Stomach (tissue), 9 donors: ENCODE measurements around the gene CDH23. TPM values are rescaled to one million over a fixed set of nuclear protein-coding genes. Genes with fewer than 3 reads are reported as not detected.

Source experiments
- DNase-seq, 2 donors: peaks; one replicate each; pipeline versions ENCODE4 v3.0.0 to v3.0.0-alpha.2; 2013 to 2019
- H3K27ac ChIP-seq, 5 donors: fragments of 200-600 bp in 4 of 5; sonication (generic) in 4 of 5; one replicate each; pipeline ENCODE4 v1.5.1; 2013 to 2019; ENCODE audit warnings: mild to moderate bottlenecking in 1 of 5, moderate library complexity in 1 of 5
- H3K27me3 ChIP-seq, 3 donors: fragments of 200-600 bp; sonication (generic); one replicate each; pipeline ENCODE4 v1.5.1; 2017 to 2019; ENCODE audit warnings: mixed run types in 1 of 3
- H3K36me3 ChIP-seq, 4 donors: fragments of 200-600 bp; sonication (generic); 1 replicate in 3 of 4; 2 replicates in 1 of 4; pipeline ENCODE4 v1.5.1; 2016 to 2019
- H3K4me1 ChIP-seq, 4 donors: fragments of 200-600 bp; sonication (generic); one replicate each; pipeline ENCODE4 v1.5.1; 2016 to 2019
- H3K4me3 ChIP-seq, 4 donors: fragments of 200-600 bp; sonication (generic) in 3 of 4; one replicate each; pipeline ENCODE4 v1.5.1; 2016 to 2019; ENCODE audit warnings: mild to moderate bottlenecking in 1 of 4
- H3K9me3 ChIP-seq, 4 donors: fragments of 200-600 bp; sonication (generic); one replicate each; pipeline ENCODE4 v1.5.1; 2016 to 2019
- CTCF ChIP-seq, 7 experiments: fragments of 450-650 bp in 4 of 7; fragments of 200-600 bp in 3 of 7; sonication (generic) in 3 of 7; IDR thresholded peaks; one replicate each; pipeline ENCODE4 v1.5.1; 2016 to 2019; ENCODE audit warnings: antibody characterized with exemption in 7 of 7, control low read depth in 2 of 7, mild to moderate bottlenecking in 1 of 7
- EP300 ChIP-seq: sonication (generic); formaldehyde crosslinking; IDR thresholded peaks from one replicate; pipeline ENCODE4 v1.6.1; 2017; ENCODE audit warnings: antibody characterized with exemption
- POLR2A ChIP-seq, 4 donors: fragments of 450-650 bp; IDR thresholded peaks; one replicate each; pipeline ENCODE4 v1.6.1; 2016; ENCODE audit warnings: antibody characterized with exemption in 4 of 4, control low read depth in 2 of 4, mild to moderate bottlenecking in 1 of 4, moderate library complexity in 1 of 4
- POLR2AphosphoS5 ChIP-seq, 3 donors: sonication (generic); formaldehyde crosslinking; IDR thresholded peaks; one replicate each; pipeline ENCODE4 v1.6.1; 2016; ENCODE audit warnings: antibody characterized with exemption in 3 of 3
- WGBS, 5 donors: extraction: QIAGEN DNeasy Blood & Tissue Kit in 3 of 5; methylation state at CpG; one replicate each; pipeline versions ENCODE4 v1.1.5 to v1.1.7; 2013 to 2018; 5-methylcytosine and 5-hydroxymethylcytosine counted together
- intact Hi-C: fragments of 100-400 bp; cut with DNase I; formaldehyde crosslinking; loops from one replicate; pipeline ENCODE4 v1.15.1; 2023; ENCODE audit warnings: low total_unique reads
- polyA plus RNA-seq, 3 donors: library from polyadenylated mRNA; stranded (reverse); fragments of 200-250 nt; gene quantifications; one replicate each; pipeline ENCODE4 v1.2.3, GENCODE V29; 2013
- total RNA-seq, 5 donors: library from RNA; depleted of rRNA; stranded (reverse); fragments of >200 nt; gene quantifications; one replicate each; pipeline versions ENCODE4 v1.1.0 to v1.2.3, GENCODE V29; 2014 to 2016
- donor health status: healthy with polysubstance abuse.
- donor health status: Bipolar disorder and iron deficiency.
- donor health status: healthy.

The CDH23 gene
- total and polyA plus RNA-seq, 8 donors, result 0.31 to 8.2 (median 2.2) TPM

GRCh38 chr10:71547876-71548846 is 151.4 kb downstream of the CDH23 start:
- no peaks in the 10 kb centered on the region for H3K9me3 ChIP-seq
- H3K27ac ChIP-seq, result peak overlapping the region in 1 of 5 donors; percentile 57
- DNase-seq, result peak in 1 of 2 donors; percentile 91
- H3K36me3 ChIP-seq, result no peaks in the 10 kb centered on the region
- H3K4me3 ChIP-seq, result no peak overlapping the region
- H3K27me3 ChIP-seq, result no peaks in the 10 kb centered on the region
- TF ChIP-seq CTCF (IDR thresholded peaks at IDR 0.05), result no peak
- TF ChIP-seq POLR2AphosphoS5 (IDR thresholded peaks at IDR 0.05), result peak in 1 of 3 donors; percentile 9
- intact Hi-C loops, result no loop called here
- H3K4me1 ChIP-seq, result peaks cover 0 to 16% (median 7%) of the 10 kb centered on the region in 4 donors
- 47 to 60% (median 53%) methylated on average over 17 to 20 of the region's 20 CpGs for WGBS, 5 donors

DNA sequence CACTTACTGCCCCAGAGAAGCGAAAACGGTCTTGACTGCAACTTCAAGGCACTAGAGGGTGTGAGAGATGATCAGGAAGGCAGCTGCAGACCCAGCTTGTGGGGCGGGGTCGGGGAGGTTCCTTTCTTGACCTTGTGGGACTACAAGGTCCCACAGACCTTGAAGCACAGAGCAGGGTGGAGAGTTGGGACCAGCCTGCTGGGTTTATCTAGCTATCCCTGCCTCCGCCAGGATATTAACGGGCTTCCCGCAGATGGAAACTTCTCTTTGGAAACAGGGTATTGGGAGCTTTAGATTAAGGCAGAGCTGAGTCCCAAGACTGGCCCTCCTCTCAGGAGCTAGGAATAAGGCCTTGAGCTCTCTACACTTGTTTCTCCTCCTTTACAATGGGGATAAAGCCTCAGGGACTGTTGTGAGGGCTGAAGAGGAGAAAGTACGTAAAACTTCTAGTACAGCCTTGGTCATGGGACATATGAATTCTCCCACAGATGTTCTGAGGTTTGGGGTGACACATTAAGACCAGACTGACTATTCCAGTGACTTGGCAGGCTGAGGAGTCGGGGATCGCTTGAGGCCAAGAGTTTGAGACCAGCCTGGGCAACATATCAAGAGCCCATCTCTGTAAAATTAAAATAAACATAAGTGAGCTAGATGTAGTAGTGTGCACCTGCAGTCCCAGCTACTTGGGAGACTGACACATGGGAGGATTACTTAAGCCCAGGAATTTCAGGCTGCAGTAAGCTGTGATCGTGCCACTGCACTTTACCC is 153.2 kb downstream of the CDH23 start:
- Histone ChIP-seq H3K27me3 (peaks cover 0 to 10% (median 0%) of the 10 kb centered on the region in 3 donors), H3K9me3 (no peaks in the 10 kb centered on the region), H3K36me3 (no peaks in the 10 kb centered on the region), H3K27ac (no peak overlapping the region), H3K4me1 (peaks cover 0 to 16% (median 7%) of the 10 kb centered on the region in 4 donors), H3K4me3 (no peak overlapping the region)
- TF ChIP-seq POLR2A (IDR thresholded peaks at IDR 0.05), result no peak
- no peak for TF ChIP-seq POLR2AphosphoS5 (IDR thresholded peaks at IDR 0.05)
- TF ChIP-seq CTCF (IDR thresholded peaks at IDR 0.05), result no peak
- no peak for TF ChIP-seq EP300
- 79 to 89% (median 85%) methylated on average over 10 to 11 of the region's 11 CpGs for WGBS, 5 donors
- intact Hi-C loops, result no loop called here
- no peak for DNase-seq

GRCh38 chr10:71550628-71551027 is 153.9 kb downstream of the CDH23 start:
- TF ChIP-seq EP300 (no peak), CTCF (IDR thresholded peaks at IDR 0.05) (no peak), POLR2A (IDR thresholded peaks at IDR 0.05) (no peak), POLR2AphosphoS5 (IDR thresholded peaks at IDR 0.05) (no peak)
- no peak overlapping the region for H3K27ac ChIP-seq
- peaks cover 0 to 16% (median 7%) of the 10 kb centered on the region in 4 donors for H3K4me1 ChIP-seq
- peak in 1 of 2 donors; percentile 44 for DNase-seq
- peaks cover 0 to 10% (median 0%) of the 10 kb centered on the region in 3 donors for H3K27me3 ChIP-seq
- H3K36me3 ChIP-seq, result no peaks in the 10 kb centered on the region
- intact Hi-C loops, result no loop called here
- WGBS, 5 donors, result 65 to 79% (median 73%) methylated on average over 7 of the region's 7 CpGs
- no peak overlapping the region for H3K4me3 ChIP-seq
- no peaks in the 10 kb centered on the region for H3K9me3 ChIP-seq

DNA sequence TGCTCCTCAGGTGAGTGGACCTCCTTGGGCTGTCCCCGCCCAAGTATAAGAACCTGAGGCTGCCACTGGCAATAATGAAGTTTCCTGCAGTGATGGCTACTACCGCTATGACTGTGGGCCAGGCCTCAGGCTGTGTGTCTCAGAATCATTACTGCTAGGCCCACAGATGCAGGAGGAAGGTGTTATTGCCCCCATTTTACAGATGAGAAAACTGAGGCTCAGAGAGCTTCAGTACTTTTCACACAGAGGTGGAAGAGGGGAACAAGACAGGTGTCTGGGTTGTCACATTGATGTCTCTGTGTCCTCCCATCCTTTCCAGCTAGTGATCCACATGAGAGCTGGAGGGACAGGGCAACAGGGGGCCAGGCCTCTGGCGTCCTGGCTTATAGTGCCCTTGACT is 155.2 kb downstream of the CDH23 start:
- Histone ChIP-seq H3K9me3 (no peaks in the 10 kb centered on the region), H3K36me3 (no peaks in the 10 kb centered on the region), H3K27me3 (peaks cover 0 to 10% (median 0%) of the 10 kb centered on the region in 3 donors), H3K4me3 (no peak overlapping the region), H3K4me1 (peaks cover 0 to 15% (median 7%) of the 10 kb centered on the region in 4 donors), H3K27ac (no peak overlapping the region)
- intact Hi-C loops, result no loop called here
- DNase-seq, result no peak
- no peak for TF ChIP-seq POLR2A (IDR thresholded peaks at IDR 0.05)
- TF ChIP-seq CTCF (IDR thresholded peaks at IDR 0.05), result no peak
- no peak for TF ChIP-seq POLR2AphosphoS5 (IDR thresholded peaks at IDR 0.05)
- no peak for TF ChIP-seq EP300
- 88 to 95% (median 89%) methylated on average over 2 to 3 of the region's 3 CpGs for WGBS, 5 donors
